K562 treated with DMSO at 1 percent for 4 hours (cell line): ENCODE results near the gene EPHA10. TPM values are rescaled to one million over a fixed set of nuclear protein-coding genes. Genes with fewer than 3 reads are reported as not detected.

ENCODE experiments used
- total RNA-seq: library from RNA; unstranded; fragments of 300-600 nt; gene quantifications from 2 replicates; pipeline ENCODE4 v1.2.3, GENCODE V29; 2022; ENCODE audit not compliant: insufficient read depth

Gene EPHA10
- total RNA-seq = not detected in 2 replicates

GRCh38 chr1:37764888-37765441 lies at the start of gene EPHA10:
EPHA10 (minus strand) TSS chr1:37765120; CDS start chr1:37765066, 54 bp downstream.

GRCh38 chr1:37807555-37808368 lies 42.8 kb upstream of the EPHA10 start, which contains the start of the genes C1orf122 and YRDC:
C1orf122 (plus strand) TSS chr1:37807790; CDS start chr1:37808405, 615 bp downstream.
YRDC (minus strand) TSS chr1:37808208; CDS start chr1:37808180, 28 bp downstream.

GRCh38 chr1:37793773-37794371 lies 29.0 kb upstream of the EPHA10 start, which contains the start of gene MANEAL:
MANEAL (plus strand) TSS chr1:37793847; CDS start chr1:37794183, 336 bp downstream.

GRCh38 chr1:37692078-37692833 lies 72.7 kb downstream of the EPHA10 start, which contains the start of gene CDCA8:
CDCA8 (plus strand) TSS chr1:37692516; CDS start chr1:37692691, 175 bp downstream.

Other genes with a start within 250 kb of the EPHA10 start
- gene SNIP1, start 210.8 kb downstream of the EPHA10 start, total RNA-seq = 8.8 and 11.5 TPM in 2 replicates
- gene DNALI1, start 208.2 kb downstream of the EPHA10 start, total RNA-seq = 0.97 and 1.9 TPM in 2 replicates
- gene GNL2, start 169.2 kb downstream of the EPHA10 start, total RNA-seq = 80.0 and 87.8 TPM in 2 replicates
- not detected in 2 replicates for gene RSPO1, start 130.2 kb downstream of the EPHA10 start, total RNA-seq
- gene CDCA8, start 72.6 kb downstream of the EPHA10 start, total RNA-seq = 61.6 and 73.4 TPM in 2 replicates
- gene MANEAL, start 28.7 kb upstream of the EPHA10 start, total RNA-seq = not detected in 2 replicates
- 82.4 and 87.8 TPM in 2 replicates for gene C1orf122, start 42.7 kb upstream of the EPHA10 start, total RNA-seq
- 53.4 and 53.5 TPM in 2 replicates for gene YRDC, start 43.1 kb upstream of the EPHA10 start, total RNA-seq
- 3.8 and 3.9 TPM in 2 replicates for gene MTF1, start 94.5 kb upstream of the EPHA10 start, total RNA-seq
- gene INPP5B, start 181.9 kb upstream of the EPHA10 start, total RNA-seq = 15.9 and 18.8 TPM in 2 replicates
- 94.1 and 148 TPM in 2 replicates for gene SF3A3, start 224.9 kb upstream of the EPHA10 start, total RNA-seq
- gene FHL3, start 240.4 kb upstream of the EPHA10 start, total RNA-seq = 64.1 and 89.4 TPM in 2 replicates
- gene UTP11, start 247.6 kb upstream of the EPHA10 start, total RNA-seq = 46.6 and 68.5 TPM in 2 replicates